GM18508 (cell line): Measurements from ENCODE around the gene ZNF326.

ENCODE experiments used
- ATAC-seq: cut with Tn5 transposase; IDR thresholded peaks from one replicate; pipeline ENCODE4 v1.9.1; 2021; ENCODE audit warnings: moderate number of reproducible peaks; ENCODE audit not compliant: insufficient read depth, unreplicated experiment

ZNF326 gene

GRCh38 chr1:89994805-89995597, at the start of gene ZNF326:
Gene ZNF326, plus strand, starts transcription at chr1:89995110. Its CDS starts 148 bp downstream, at chr1:89995258.
- ATAC-seq: peak; percentile 69

- ATAC-seq: peak; percentile 85
Measured at GRCh38 chr1:89945852-89946476, 48.9 kb upstream of the ZNF326 start.

- ATAC-seq: no peak
Measured at GRCh38 chr1:89946532-89946931, 48.4 kb upstream of the ZNF326 start.

DNA sequence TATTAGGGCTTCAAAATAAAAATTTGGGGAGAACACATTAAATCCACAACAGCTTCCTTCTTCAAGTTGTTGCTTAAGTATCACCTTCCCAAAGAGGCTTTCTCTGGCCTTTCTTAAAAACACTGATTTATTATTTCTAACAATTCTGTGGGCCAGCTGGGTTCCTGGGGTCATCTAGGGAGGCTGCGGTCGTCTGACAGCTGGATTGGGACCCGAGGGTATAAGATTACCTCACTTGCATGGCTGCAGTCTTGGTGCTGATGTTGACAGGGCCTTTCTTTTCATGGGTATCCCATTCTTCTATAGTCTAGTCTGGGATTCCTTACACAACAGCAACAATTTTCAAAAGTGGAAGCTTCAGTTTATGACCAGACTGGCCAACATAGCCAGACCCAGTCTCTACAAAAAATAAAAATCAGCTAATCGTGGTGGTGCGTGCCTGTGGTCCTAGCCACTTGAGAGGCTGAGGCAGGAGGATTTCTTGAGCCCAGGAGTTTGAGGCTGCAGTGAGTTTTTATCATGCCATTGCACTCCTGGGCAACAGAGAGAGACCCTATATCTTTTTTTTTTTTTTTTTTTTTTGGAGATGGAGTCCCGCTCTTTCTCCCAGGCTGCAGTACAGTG, 46.1 kb upstream of the ZNF326 start:
- no peak for ATAC-seq

- no peak for ATAC-seq
Measured at GRCh38 chr1:89949991-89950624, 44.8 kb upstream of the ZNF326 start.

DNA sequence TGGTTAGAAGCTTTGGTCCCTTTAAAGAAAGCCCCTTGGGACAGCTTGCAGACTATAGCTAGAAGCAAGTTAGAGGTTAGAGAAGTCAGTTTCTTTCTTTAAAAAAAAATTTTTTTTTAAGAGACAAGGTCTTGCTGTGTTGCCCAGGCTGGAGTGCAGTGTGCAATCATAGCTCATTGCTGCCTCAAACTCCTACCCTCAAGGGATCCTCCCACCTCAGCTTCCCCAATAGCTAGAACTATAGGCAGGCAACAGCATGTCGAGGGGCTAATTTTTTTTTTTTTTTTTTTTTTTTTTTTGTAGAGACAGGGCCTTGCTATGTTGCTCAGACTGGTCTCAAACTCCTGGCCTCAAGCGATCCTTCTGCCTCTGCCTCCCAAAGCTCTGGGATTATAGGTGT, 44.2 kb upstream of the ZNF326 start:
- ATAC-seq: no peak

GRCh38 chr1:89951766-89952604, 42.9 kb upstream of the ZNF326 start:
- ATAC-seq: no peak

- ATAC-seq: peak; percentile 5
Measured at GRCh38 chr1:89952605-89953130, 42.2 kb upstream of the ZNF326 start.

DNA sequence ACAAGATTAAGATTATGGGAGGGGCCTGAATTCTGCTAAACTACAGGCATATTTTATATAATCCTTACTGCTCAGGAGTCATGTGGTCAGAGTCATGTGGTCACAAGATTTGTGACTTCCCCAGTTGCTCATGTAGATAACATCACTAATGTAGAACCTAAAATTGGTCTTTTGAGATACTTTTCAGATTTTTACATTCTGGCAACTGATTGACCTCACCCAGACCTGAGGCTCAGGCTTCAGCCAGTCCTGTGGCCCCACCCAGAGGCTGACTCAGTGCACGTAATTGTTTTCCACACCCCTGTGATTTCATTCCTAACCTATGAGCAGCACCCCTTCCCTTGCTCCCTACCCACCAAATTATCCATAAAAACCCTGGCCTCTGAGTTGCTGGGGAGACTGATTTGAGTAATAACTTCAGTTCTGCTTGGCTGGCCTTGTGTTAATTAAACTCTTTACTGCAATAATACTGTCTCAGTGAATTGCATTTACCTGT, 41.7 kb upstream of the ZNF326 start:
- peak; percentile 45 for ATAC-seq

- no peak for ATAC-seq
Measured at GRCh38 chr1:89953929-89954328, 41.0 kb upstream of the ZNF326 start.

DNA sequence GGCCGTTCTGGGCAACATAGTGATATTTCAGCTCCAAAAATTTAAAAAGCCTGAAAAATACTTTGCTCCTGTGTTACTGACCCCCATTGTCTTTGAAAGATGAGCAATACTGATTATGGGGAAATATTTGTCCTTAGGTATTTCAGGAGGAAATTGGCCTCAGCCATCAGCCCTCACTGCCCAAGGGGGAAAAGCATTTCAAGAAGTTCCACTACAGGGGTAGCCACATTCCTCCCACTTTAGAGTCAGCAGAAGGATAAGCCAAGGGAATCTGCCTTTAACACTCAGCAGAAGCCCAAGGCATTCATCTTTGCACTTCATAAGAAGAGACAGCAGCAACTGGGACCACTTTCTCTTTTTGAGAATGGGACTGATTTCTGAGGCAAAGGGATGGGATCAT, 40.5 kb upstream of the ZNF326 start:
- ATAC-seq: no peak

GRCh38 chr1:89955311-89956205, 39.4 kb upstream of the ZNF326 start:
- no peak for ATAC-seq

GRCh38 chr1:89957107-89957506, 37.8 kb upstream of the ZNF326 start:
- no peak for ATAC-seq

DNA sequence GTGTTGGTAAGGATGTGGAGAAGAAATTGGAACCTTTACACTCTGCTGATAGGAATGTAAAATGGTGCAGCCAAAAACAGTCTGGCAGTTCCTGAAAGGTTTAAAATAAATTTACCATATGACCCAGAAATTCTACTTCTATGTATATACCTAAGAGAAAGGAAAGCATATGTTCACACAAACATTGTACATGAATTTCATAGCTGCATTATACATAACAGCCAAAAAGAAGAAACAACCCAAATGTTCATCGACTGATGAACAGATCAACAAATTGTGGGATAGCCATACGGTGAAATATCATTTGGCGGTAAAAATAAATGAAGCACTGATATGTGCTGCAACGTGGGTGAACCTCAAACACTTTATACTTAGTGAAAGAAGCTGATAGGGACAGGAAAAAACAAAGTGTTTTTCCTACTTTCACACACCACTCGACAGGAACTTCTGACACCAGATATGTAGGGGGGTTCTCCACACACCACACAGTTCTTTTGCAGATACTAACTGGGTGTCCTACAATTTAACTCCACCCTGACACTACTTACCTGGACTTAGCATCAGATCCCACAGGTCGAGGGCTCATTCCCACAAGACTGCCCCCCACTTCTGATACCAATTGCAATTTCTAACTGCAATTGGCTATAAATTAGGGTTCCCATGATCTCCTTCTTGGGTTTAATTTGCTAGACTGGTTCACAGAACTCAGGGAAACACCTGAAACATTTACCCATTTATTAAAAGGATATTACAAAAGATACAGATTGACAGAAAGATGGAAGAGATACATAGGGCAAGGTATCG, 35.9 kb upstream of the ZNF326 start:
- ATAC-seq: no peak

DNA sequence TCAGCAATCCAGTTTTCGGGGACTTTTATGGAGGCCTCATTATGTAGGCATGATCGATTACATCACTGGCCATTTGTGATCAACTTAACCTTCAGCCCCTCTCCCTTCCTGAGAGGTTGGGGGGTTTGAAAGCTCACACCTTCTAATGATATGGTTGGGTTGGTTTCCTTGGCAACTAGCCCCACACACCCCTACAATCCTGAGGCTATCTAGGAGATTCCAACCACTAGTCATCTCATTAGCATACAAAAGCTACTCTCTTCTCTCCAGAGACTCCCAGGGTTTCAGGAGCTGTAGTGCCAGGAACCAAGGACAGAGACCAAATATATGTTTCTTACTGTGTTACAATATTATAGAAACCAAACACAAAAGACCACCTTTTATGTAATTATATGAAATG, 35.2 kb upstream of the ZNF326 start:
- ATAC-seq: no peak

GRCh38 chr1:89962024-89962741, 32.7 kb upstream of the ZNF326 start:
- no peak for ATAC-seq

DNA sequence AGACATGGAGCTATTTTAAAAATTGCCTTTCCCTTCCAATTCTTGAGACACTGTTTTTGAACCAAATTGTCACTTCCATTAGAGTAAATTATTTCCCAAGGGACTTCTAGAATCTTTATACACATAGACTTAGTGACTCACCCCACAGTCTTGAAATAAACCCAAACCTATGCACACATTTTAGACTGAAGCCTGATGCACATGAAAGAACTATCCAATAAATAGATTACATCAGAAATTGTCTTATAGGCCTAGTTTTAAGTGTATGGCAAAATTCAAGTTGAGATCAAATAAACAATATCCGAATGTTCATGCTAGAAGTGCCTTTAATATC, 32.2 kb upstream of the ZNF326 start:
- ATAC-seq: no peak
